ENCODE results near the gene FN3KRP. TPM values are rescaled to one million over a fixed set of nuclear protein-coding genes. Genes with fewer than 3 reads are reported as not detected.

FN3KRP gene
- total and polyA plus RNA-seq, 2 of the 13 experiments (the other 11 are each of a cell fraction or from before 2014, with no cell fraction given), result 22.4 to 28.2 TPM

- TF ChIP-seq ATF4 (CRISPR knock-in tag; IDR thresholded peaks at IDR 0.05) (peak in 1 of 2 experiments; percentile 85; a peak in 2 of 4 replicates), ZNF841 (CRISPR knock-in tag; IDR thresholded peaks at IDR 0.05; ENCODE audit: borderline replicate concordance) (peak; percentile 76; the same call in 1 of the 2 replicates), DNMT1 (CRISPR knock-in tag; IDR thresholded peaks at IDR 0.05) (peak; percentile 94), ZNF343 (CRISPR knock-in tag; IDR thresholded peaks at IDR 0.05) (0 out of 2 replicates have a peak, but pooled peaks have one; percentile 50), PHF8 (CRISPR knock-in tag; IDR thresholded peaks at IDR 0.05) (peak; percentile 86), SOX5 (CRISPR knock-in tag; IDR thresholded peaks at IDR 0.05; ENCODE audit: borderline replicate concordance) (peak; percentile 79; the same call in 1 of the 2 replicates), NRL (CRISPR knock-in tag; IDR thresholded peaks at IDR 0.05; ENCODE audit: borderline replicate concordance) (no peak; the same call in 1 of the 2 replicates), FUBP1 (CRISPR knock-in tag; IDR thresholded peaks at IDR 0.05; ENCODE audit: borderline replicate concordance) (peak; percentile 70; the same call in 1 of the 2 replicates), THRA (CRISPR knock-in tag; IDR thresholded peaks at IDR 0.05; ENCODE audit: borderline replicate concordance) (peak; percentile 86), RORA (CRISPR knock-in tag; IDR thresholded peaks at IDR 0.05) (no peak), PLRG1 (conservative IDR thresholded peaks at IDR 0.05) (no peak), ZNF569 (CRISPR knock-in tag; IDR thresholded peaks at IDR 0.05; ENCODE audit: borderline replicate concordance) (no peak), KDM3A (CRISPR knock-in tag; IDR thresholded peaks at IDR 0.05; ENCODE audit: low read depth) (peak; percentile 95), ZEB1 (IDR thresholded peaks at IDR 0.05; ENCODE audit: insufficient replicate concordance, low read depth) (peak; percentile 52), ARID5B (CRISPR knock-in tag; IDR thresholded peaks at IDR 0.05) (peak; percentile 71; the same call in 1 of the 2 replicates), NFKBIZ (CRISPR knock-in tag; IDR thresholded peaks at IDR 0.05) (0 out of 2 replicates have a peak, but pooled peaks have one; percentile 62), SRSF4 (IDR thresholded peaks at IDR 0.05; ENCODE audit: low read depth, low read length, poor library complexity, severe bottlenecking) (no peak)
Observed at GRCh38 chr17:82751571-82752370, 35.3 kb downstream of the FN3KRP start, which contains the start of gene TBCD (continued).
